NCI-H82 (cell line): ENCODE data around the gene BCL2L15.

Experiments
- DNase-seq: peaks from one replicate; lab custom pipeline; 2025; lab: John Stamatoyannopoulos, UW

BCL2L15 gene

GRCh38 chr1:113887402-113888175 lies at the start of gene BCL2L15:
Gene BCL2L15 (minus strand): TSS chr1:113887581. CDS start chr1:113887375, 206 bp downstream.
- no peak for DNase-seq

GRCh38 chr1:113937146-113937545 lies 49.8 kb upstream of the BCL2L15 start:
- DNase-seq = no peak

GRCh38 chr1:113935970-113936369 lies 48.6 kb upstream of the BCL2L15 start:
- DNase-seq = no peak

GRCh38 chr1:113935176-113935575 lies 47.8 kb upstream of the BCL2L15 start:
- DNase-seq = no peak

DNA sequence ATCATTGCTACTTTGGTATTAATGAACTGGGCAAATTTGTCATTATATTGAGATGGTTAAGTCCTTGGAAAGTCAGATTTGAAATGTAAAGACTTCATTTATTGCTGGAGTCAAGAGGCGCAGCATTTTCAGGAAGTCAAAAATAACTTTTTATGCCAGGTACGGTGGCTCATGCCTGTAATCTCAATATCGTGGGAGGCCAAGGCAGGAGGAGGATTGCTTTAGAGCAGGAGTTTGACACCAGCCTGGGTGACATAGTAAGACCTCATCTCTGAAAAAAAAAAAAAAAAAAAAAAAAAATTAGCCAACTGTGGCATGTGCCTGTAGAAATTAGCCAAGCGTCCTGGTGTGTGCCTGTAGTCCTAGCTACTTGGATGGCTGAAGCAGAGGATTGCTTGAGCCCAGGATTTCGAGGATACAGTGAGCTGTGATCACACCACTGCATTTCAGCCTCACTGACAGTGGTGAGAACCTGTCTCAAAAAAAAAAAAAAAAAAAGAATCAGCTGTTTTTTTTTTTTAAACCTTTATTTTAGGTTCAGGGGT lies 47.2 kb upstream of the BCL2L15 start:
- DNase-seq = no peak

DNA sequence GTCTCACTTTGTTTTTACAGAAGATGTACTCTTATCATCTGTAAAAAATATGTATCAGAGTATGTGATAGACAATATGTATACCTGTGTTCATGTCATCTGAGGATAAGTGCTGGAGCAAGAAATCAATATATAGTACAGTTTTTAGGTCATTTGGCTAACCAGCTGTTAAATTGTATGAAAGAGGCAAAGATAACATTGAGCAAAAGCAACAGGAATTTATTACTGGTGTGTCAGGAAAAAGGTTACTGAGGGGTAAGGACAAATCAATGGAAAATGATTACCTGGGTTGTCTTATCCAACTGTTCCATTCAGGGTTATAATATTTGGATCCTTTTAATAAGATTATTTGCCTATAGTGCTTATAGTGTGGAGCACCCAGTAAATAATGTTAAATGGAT lies 46.6 kb upstream of the BCL2L15 start:
- DNase-seq = no peak

- DNase-seq = no peak
Measured at GRCh38 chr1:113931451-113931851, 44.1 kb upstream of the BCL2L15 start.

GRCh38 chr1:113930499-113931161 lies 43.2 kb upstream of the BCL2L15 start:
- DNase-seq = peak; percentile 75

DNA sequence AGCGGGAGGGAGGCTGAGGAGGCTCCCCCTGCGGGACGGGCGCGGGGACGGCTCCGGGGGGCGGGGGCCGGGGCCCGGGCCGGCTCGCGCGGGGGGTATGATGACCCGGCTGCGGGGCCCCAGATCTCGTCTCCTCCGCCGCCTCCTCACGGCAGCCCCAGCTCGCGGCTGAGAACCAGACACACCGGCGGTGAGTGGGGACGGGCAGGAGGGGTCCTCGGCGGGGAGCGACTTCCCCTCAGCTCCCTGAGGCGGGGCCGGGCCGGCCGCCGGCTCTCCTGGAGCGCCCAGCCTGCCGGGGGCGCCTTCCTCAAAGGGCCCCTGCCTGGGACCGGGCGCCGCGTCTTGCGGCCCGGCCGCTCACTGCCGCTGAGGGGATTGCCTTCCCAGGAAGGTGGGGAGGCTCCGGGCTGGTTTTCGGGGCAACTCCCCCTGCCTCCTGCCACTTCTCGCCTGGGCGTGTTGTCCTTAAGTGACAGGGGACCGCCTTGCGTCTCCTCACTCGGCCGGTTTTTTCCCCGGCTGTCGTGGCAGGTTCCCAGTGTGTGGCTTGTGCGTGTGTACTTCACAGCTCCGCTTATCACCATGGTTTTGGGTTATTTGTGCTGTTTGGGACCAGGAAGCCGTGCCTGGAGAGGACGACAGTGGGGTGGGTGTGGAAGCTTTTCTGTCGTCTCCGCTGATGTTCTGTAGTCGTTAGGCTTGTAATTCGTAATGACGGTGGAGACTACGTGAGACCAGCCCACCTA lies 42.5 kb upstream of the BCL2L15 start:
- peak; percentile 66 for DNase-seq

- DNase-seq = peak; percentile 98
Measured at GRCh38 chr1:113928941-113929749, 41.8 kb upstream of the BCL2L15 start, which contains the start of gene HIPK1. Gene HIPK1 (plus strand): TSS chr1:113929324.

GRCh38 chr1:113928187-113928930 lies 41.0 kb upstream of the BCL2L15 start:
- DNase-seq = no peak

- no peak for DNase-seq
Measured at GRCh38 chr1:113924473-113924872, 37.1 kb upstream of the BCL2L15 start.

- DNase-seq = no peak
Measured at GRCh38 chr1:113922957-113923356, 35.6 kb upstream of the BCL2L15 start.

DNA sequence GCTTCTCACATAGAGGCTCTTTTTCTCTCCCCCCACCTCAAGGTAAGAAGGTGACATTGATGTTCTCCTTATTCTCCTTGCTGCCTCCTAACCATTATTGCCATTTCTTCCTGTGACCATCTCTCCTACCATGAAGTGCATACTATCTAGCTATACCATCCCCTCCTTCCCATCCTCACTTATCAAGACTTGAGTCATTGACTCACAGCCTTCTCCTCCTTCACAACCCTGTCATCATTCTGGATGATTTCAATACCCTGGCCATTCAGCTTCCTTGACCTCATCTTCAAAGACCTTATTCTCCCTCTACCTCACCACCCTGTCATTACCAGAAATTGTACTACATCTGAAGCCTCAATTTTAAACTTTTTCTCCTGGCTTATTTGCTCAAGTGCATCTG lies 30.9 kb upstream of the BCL2L15 start:
- no peak for DNase-seq

DNA sequence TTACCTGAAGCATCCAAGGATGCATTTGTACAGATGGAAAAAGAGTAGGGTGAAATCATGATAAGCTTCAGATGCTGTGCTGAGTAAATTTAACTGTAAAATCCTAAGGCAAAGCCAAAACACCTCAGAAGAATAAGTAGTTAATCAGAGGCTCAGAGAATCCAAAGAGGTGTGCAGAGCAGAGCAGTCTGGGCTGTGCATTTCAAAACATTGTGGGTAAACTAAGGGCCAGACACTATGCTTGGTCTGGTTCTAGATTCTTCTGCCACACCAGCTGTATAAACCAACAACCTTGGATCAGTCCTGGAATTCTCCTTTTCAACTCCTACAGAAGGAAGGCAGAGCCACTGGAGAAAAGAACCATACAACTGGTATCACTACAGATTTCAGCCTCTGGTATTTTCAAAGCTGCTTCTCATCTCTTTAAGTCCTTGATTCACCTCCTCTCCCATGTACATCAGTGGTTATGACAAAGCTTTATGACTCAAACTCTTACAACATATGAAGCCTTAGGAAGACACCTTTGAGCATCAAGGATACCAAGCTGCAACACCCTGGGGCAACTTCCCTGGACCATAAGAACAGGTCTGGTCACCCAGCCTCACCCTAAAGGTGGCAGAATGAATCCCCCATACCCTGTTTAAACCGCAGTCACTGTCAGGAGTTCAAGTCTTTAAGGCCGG lies 30.2 kb upstream of the BCL2L15 start:
- no peak for DNase-seq

GRCh38 chr1:113916974-113917373 lies 29.6 kb upstream of the BCL2L15 start:
- DNase-seq = no peak

GRCh38 chr1:113913887-113914664 lies 26.7 kb upstream of the BCL2L15 start:
- DNase-seq = peak; percentile 12

GRCh38 chr1:113913312-113913668 lies 25.9 kb upstream of the BCL2L15 start:
- peak; percentile 64 for DNase-seq

- peak; percentile 95 for DNase-seq
Measured at GRCh38 chr1:113912594-113913311, 25.4 kb upstream of the BCL2L15 start.
